ENCODE measurements around the gene NIPAL1. TPM values are rescaled to one million over a fixed set of nuclear protein-coding genes. Genes with fewer than 3 reads are reported as not detected.
A peak's percentile ranks its signal among the peaks of the same experiment; 100 is the strongest.

NIPAL1 gene
- total RNA-seq, 1 experiment from 2014 or later, result 7.1 TPM

DNA sequence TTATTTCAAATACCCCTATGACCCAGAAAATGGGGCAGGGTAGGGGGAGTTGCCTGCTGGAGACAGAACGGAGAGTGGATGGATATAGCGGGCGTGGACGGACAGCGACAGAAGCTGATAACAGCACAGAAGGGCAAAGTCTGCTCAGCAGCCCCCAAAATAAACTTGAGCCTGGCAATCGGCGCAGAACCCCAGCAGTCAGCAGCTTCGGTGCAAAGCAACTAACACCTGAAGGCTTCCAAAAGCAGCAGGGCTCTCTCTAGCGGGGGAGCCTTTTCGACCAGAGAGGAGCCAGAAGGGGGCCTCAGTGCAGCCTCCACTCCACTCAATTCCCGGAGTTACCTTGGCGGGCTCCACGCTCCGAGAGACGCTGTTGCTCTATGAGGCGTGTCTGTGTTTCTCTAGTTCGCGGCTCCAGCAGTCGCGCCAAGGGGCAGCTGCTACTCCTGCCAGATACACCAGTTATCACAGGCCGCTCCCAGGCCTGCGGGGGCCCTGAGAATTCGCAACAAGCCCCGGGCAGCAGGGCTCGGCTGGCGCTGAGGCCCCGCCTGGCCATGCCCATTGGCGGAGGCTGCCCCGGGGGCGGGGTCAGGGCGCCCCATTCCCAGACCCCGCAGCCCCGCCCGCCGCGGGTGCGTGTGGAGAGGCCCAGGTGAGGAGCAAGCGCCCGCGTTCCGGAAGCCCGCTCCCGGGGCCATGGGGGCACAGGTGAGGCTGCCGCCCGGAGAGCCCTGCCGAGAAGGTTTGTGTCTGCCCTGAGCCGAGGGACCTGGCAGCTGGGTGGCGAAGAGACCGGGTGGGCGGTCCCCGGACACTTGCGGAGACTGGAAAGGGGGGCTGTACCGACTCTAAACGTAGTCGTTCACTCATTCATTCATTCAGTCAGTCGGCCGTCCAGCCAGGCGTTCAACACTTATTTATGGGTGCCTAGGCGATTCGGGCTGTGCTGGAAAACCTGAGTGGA lies at the start of gene NIPAL1, which contains the start of gene CNGA1 (continued):
- TF ChIP-seq, protein P1, sequence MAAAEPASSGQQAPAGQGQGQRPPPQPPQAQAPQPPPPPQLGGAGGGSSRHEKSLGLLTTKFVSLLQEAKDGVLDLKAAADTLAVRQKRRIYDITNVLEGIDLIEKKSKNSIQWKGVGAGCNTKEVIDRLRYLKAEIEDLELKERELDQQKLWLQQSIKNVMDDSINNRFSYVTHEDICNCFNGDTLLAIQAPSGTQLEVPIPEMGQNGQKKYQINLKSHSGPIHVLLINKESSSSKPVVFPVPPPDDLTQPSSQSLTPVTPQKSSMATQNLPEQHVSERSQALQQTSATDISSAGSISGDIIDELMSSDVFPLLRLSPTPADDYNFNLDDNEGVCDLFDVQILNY (CRISPR knock-in tag; IDR thresholded peaks at IDR 0.05), result peak; percentile 53; the same call in 1 of the 2 replicates
- no peak for TF ChIP-seq OVOL2 (CRISPR knock-in tag; IDR thresholded peaks at IDR 0.05; ENCODE audit: borderline replicate concordance)
- TF ChIP-seq FOXK1 (CRISPR knock-in tag; IDR thresholded peaks at IDR 0.05), result peak; percentile 14; the same call in 1 of the 2 replicates
- peak; percentile 46 for TF ChIP-seq NFYB (CRISPR knock-in tag; conservative IDR thresholded peaks at IDR 0.05; ENCODE audit: low read depth)
- 0 out of 2 replicates have a peak, but pooled peaks have one; percentile 10 for TF ChIP-seq ZNF138 (CRISPR knock-in tag; conservative IDR thresholded peaks at IDR 0.05)
- TF ChIP-seq TEAD1 (CRISPR knock-in tag; IDR thresholded peaks at IDR 0.05), result no peak
- TF ChIP-seq, protein P2, sequence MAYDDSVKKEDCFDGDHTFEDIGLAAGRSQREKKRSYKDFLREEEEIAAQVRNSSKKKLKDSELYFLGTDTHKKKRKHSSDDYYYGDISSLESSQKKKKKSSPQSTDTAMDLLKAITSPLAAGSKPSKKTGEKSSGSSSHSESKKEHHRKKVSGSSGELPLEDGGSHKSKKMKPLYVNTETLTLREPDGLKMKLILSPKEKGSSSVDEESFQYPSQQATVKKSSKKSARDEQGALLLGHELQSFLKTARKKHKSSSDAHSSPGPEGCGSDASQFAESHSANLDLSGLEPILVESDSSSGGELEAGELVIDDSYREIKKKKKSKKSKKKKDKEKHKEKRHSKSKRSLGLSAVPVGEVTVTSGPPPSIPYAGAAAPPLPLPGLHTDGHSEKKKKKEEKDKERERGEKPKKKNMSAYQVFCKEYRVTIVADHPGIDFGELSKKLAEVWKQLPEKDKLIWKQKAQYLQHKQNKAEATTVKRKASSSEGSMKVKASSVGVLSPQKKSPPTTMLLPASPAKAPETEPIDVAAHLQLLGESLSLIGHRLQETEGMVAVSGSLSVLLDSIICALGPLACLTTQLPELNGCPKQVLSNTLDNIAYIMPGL (CRISPR knock-in tag; IDR thresholded peaks at IDR 0.05), result peak; percentile 84; the same call in 1 of the 2 replicates
- TF ChIP-seq FOXP1 (CRISPR knock-in tag; IDR thresholded peaks at IDR 0.05; ENCODE audit: borderline replicate concordance), result peak; percentile 44
- no peak for TF ChIP-seq EMX1 (CRISPR knock-in tag; IDR thresholded peaks at IDR 0.05)

DNA sequence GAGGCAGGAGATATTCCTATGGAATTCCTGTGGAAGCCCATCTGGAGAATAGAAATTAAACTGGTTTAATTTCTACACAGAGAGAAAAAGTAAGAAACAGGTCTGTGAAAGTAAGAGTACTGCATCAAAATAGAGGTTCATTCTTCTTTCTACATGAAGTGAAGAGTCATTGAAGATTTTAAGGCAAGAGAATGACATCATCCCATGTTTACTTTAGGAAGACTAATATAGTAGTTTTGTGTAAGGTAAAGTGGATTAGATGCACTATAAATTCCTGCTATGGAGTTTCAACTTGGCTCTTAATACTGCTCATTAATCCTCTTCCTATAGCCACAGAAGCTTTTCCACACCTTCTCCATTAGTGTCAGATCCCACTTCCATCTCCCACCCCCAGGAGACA lies 47.7 kb upstream of the NIPAL1 start:
- no peaks in the 10 kb centered on the region for H3K4me1 Mint-ChIP-seq

More for the DNA sequence above, 47.7 kb upstream of the NIPAL1 start:
- ChIA-PET CTCF (no interaction called here), POLR2A (no interaction called here)
- ATAC-seq, result no peak
- no peaks in the 10 kb centered on the region for H3K36me3 Mint-ChIP-seq
- H3K27me3 Mint-ChIP-seq (ENCODE audit: low read depth), result no peaks in the 10 kb centered on the region
- H3K4me3 Mint-ChIP-seq, result no peak overlapping the region
- peaks cover 9% of the 10 kb centered on the region for H3K9me3 Mint-ChIP-seq
- TF ChIP-seq, protein P3, sequence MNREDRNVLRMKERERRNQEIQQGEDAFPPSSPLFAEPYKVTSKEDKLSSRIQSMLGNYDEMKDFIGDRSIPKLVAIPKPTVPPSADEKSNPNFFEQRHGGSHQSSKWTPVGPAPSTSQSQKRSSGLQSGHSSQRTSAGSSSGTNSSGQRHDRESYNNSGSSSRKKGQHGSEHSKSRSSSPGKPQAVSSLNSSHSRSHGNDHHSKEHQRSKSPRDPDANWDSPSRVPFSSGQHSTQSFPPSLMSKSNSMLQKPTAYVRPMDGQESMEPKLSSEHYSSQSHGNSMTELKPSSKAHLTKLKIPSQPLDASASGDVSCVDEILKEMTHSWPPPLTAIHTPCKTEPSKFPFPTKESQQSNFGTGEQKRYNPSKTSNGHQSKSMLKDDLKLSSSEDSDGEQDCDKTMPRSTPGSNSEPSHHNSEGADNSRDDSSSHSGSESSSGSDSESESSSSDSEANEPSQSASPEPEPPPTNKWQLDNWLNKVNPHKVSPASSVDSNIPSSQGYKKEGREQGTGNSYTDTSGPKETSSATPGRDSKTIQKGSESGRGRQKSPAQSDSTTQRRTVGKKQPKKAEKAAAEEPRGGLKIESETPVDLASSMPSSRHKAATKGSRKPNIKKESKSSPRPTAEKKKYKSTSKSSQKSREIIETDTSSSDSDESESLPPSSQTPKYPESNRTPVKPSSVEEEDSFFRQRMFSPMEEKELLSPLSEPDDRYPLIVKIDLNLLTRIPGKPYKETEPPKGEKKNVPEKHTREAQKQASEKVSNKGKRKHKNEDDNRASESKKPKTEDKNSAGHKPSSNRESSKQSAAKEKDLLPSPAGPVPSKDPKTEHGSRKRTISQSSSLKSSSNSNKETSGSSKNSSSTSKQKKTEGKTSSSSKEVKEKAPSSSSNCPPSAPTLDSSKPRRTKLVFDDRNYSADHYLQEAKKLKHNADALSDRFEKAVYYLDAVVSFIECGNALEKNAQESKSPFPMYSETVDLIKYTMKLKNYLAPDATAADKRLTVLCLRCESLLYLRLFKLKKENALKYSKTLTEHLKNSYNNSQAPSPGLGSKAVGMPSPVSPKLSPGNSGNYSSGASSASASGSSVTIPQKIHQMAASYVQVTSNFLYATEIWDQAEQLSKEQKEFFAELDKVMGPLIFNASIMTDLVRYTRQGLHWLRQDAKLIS (CRISPR knock-in tag; IDR thresholded peaks at IDR 0.05; ENCODE audit: borderline replicate concordance), result no peak
- TF ChIP-seq FOXK1 (CRISPR knock-in tag; IDR thresholded peaks at IDR 0.05) (no peak), ZNF219 (CRISPR knock-in tag; IDR thresholded peaks at IDR 0.05; ENCODE audit: borderline replicate concordance) (no peak), FOXP1 (CRISPR knock-in tag; IDR thresholded peaks at IDR 0.05; ENCODE audit: borderline replicate concordance) (no peak), MXD4 (CRISPR knock-in tag; IDR thresholded peaks at IDR 0.05; ENCODE audit: borderline replicate concordance) (no peak), SMAD4 (CRISPR knock-in tag; IDR thresholded peaks at IDR 0.05) (no peak), NR1H2 (CRISPR knock-in tag; IDR thresholded peaks at IDR 0.05) (no peak), ZNF317 (CRISPR knock-in tag; IDR thresholded peaks at IDR 0.05; ENCODE audit: borderline replicate concordance, low read depth) (no peak), MYBL2 (CRISPR knock-in tag; IDR thresholded peaks at IDR 0.05) (no peak), ZBTB21 (CRISPR knock-in tag; IDR thresholded peaks at IDR 0.05; ENCODE audit: borderline replicate concordance) (no peak), IRF2 (CRISPR knock-in tag; IDR thresholded peaks at IDR 0.05; ENCODE audit: borderline replicate concordance, low read depth) (no peak)
- TF ChIP-seq, protein P2 (CRISPR knock-in tag; IDR thresholded peaks at IDR 0.05), result no peak
- TF ChIP-seq, protein P4, sequence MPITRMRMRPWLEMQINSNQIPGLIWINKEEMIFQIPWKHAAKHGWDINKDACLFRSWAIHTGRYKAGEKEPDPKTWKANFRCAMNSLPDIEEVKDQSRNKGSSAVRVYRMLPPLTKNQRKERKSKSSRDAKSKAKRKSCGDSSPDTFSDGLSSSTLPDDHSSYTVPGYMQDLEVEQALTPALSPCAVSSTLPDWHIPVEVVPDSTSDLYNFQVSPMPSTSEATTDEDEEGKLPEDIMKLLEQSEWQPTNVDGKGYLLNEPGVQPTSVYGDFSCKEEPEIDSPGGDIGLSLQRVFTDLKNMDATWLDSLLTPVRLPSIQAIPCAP (CRISPR knock-in tag; IDR thresholded peaks at IDR 0.05), result no peak
- TF ChIP-seq, protein P5, sequence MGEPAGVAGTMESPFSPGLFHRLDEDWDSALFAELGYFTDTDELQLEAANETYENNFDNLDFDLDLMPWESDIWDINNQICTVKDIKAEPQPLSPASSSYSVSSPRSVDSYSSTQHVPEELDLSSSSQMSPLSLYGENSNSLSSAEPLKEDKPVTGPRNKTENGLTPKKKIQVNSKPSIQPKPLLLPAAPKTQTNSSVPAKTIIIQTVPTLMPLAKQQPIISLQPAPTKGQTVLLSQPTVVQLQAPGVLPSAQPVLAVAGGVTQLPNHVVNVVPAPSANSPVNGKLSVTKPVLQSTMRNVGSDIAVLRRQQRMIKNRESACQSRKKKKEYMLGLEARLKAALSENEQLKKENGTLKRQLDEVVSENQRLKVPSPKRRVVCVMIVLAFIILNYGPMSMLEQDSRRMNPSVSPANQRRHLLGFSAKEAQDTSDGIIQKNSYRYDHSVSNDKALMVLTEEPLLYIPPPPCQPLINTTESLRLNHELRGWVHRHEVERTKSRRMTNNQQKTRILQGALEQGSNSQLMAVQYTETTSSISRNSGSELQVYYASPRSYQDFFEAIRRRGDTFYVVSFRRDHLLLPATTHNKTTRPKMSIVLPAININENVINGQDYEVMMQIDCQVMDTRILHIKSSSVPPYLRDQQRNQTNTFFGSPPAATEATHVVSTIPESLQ (CRISPR knock-in tag; IDR thresholded peaks at IDR 0.05), result no peak
- no peak overlapping the region for H3K27ac Mint-ChIP-seq
- no peak for DNase-seq (ENCODE audit: low spot score)
